ENCODE measurements around the gene PREX1. TPM values are rescaled to one million over a fixed set of nuclear protein-coding genes. Genes with fewer than 3 reads are reported as not detected.

The PREX1 gene
- total and polyA plus RNA-seq, 7 experiments from 2014 or later, result 2.9 to 143 (median 48.6) TPM

DNA sequence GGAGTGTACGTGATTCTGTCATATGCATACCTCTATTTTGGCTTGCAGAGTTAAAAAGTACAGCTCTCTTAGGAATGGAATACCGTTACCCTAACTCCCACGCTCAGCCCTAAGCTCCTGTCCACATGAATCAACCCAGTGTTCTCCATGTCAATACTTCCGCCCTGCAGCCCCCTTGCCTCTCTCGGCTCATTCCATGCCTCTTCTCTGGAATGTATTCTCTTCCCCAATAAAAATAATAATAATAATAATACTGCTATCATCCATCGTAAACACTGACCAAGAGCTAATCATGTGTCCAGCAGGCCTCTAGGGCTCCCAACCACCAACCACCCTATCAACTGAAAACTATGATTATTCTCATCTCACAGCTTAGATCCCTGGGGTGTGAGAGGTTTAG lies 100.6 kb downstream of the PREX1 start:
- H3K27me3 Mint-ChIP-seq, result no peaks in the 10 kb centered on the region
- Histone ChIP-seq H3K4me3 (ENCODE audit: low read length) (no peak overlapping the region), H3K4me1 (ENCODE audit: control insufficient read depth in 2 of 2, insufficient read depth in 2 of 2, low read length in 2 of 2) (peaks cover 0 to 8% of the 10 kb centered on the region in 2 donors), H3K36me3 (ENCODE audit: control insufficient read depth in 2 of 3, insufficient read depth in 3 of 3, low read length in 3 of 3) (peaks cover 0 to 29% (median 0%) of the 10 kb centered on the region in 3 experiments), H3K27me3 (ENCODE audit: control insufficient read depth in 2 of 2, insufficient read depth in 2 of 2, low read length in 2 of 2) (no peaks in the 10 kb centered on the region), H3K27ac (ENCODE audit: low read depth, low read length) (no peak overlapping the region), H3K9me3 (ENCODE audit: control insufficient read depth in 2 of 3, low read length in 3 of 3) (no peaks in the 10 kb centered on the region)
- DNase-seq (no peak), ATAC-seq (no peak)
- peaks cover 0 to 54% (median 6%) of the 10 kb centered on the region in 5 donors for H3K36me3 Mint-ChIP-seq
- H3K4me1 Mint-ChIP-seq, result peaks cover 0 to 54% (median 7%) of the 10 kb centered on the region in 7 donors
- peaks cover 0 to 1% (median 0%) of the 10 kb centered on the region in 11 donors for H3K9me3 Mint-ChIP-seq
- peak overlapping the region in 1 of 9 donors; percentile 68 for H3K27ac Mint-ChIP-seq
- POLR2A ChIA-PET, result interaction anchor here (1.5 kb wide), 1 partner anchor 11 kb away, joined by 3 read pairs; no protein-coding TSS in a partner anchor
- intact Hi-C loops (cut with micrococcal nuclease), result no loop called here
- H3K4me3 Mint-ChIP-seq, result no peak overlapping the region
- CTCF ChIA-PET, result interaction anchor here (1.1 kb wide), 1 partner anchor 11 kb away, joined by 3 read pairs; no protein-coding TSS in a partner anchor

DNA sequence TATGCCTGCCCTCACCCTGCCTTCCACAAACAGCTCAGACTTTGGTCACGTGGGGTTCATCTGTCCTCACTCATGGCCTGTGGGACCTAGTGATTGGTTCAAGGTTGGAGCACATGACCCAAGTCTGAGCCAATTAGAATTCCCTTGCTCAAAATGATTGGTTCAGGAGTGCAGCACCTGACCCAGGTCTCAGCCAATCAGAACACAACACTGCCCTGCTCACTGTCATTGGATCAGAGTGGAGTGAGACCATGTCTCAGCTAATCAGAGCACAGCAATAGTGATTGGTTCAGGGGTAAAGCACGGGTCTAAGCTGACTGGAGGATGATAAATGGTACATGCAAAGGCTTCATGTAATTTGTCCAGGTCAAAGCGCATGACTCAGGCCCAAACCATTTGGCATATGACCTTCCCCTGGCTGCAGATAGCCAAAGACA lies 102.2 kb downstream of the PREX1 start:
- CTCF ChIA-PET, result no interaction called here
- no peaks in the 10 kb centered on the region for H3K9me3 ChIP-seq (ENCODE audit: control insufficient read depth in 2 of 3, low read length in 3 of 3)
- no peaks in the 10 kb centered on the region for H3K27me3 ChIP-seq (ENCODE audit: control insufficient read depth in 2 of 2, insufficient read depth in 2 of 2, low read length in 2 of 2)
- POLR2A ChIA-PET, result no interaction called here
- Mint-ChIP-seq H3K27ac (peak overlapping the region in 2 of 9 donors; percentile 17 to 49), H3K4me3 (no peak overlapping the region), H3K36me3 (peaks cover 0 to 54% (median 0%) of the 10 kb centered on the region in 5 donors), H3K9me3 (peaks cover 0 to 4% (median 0%) of the 10 kb centered on the region in 11 donors), H3K4me1 (peaks cover 5 to 63% (median 20%) of the 10 kb centered on the region in 7 donors), H3K27me3 (no peaks in the 10 kb centered on the region)
- DNase-seq, result no peak
- ATAC-seq, result no peak
- peaks cover 0 to 24% of the 10 kb centered on the region in 2 donors for H3K4me1 ChIP-seq (ENCODE audit: control insufficient read depth in 2 of 2, insufficient read depth in 2 of 2, low read length in 2 of 2)
- peaks cover 0 to 27% (median 0%) of the 10 kb centered on the region in 3 experiments for H3K36me3 ChIP-seq (ENCODE audit: control insufficient read depth in 2 of 3, insufficient read depth in 3 of 3, low read length in 3 of 3)
- H3K27ac ChIP-seq (ENCODE audit: low read depth, low read length), result no peak overlapping the region
- H3K4me3 ChIP-seq (ENCODE audit: low read length), result no peak overlapping the region
- intact Hi-C loops (cut with micrococcal nuclease), result no loop called here

DNA sequence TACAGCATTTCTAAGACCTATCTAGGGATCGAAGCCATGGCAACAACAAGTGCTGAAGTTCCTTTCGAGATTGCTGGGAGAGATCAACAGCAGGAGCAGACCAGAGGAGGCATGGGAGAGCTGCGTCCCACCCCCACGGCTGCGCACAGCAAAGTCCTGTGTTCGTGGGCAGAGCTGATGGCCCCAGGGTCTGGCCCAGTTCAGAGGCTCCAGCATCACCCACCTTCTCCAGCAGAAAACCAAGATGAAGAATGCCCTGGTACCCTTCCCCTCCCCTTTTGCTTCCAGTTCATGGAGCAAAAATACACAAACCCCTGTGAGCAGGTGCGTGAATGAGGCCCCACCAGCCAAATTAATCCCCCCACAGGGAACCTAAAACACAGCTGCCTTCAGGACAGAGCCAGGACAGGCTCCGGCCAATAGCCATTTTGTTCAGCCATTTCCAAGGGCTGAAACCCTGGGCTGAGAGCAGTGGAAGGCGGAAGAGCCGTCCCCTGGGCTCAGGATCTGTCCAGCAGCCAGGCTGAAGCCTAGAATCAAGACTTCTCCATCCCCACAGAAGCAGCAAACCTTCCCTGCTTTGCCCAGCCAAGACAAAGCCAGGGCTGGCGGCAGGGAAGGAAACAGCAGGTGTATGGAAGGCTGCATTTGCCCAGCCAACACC lies 102.8 kb downstream of the PREX1 start:
- POLR2A ChIA-PET, result no interaction called here
- DNase-seq (no peak), ATAC-seq (no peak)
- H3K4me1 ChIP-seq (ENCODE audit: control insufficient read depth in 2 of 2, insufficient read depth in 2 of 2, low read length in 2 of 2), result peaks cover under 1 to 29% of the 10 kb centered on the region in 2 donors
- CTCF ChIA-PET, result no interaction called here
- H3K27ac Mint-ChIP-seq, result peak overlapping the region in 3 of 9 donors; percentile 8 to 49 (median 17)
- H3K27me3 ChIP-seq (ENCODE audit: control insufficient read depth in 2 of 2, insufficient read depth in 2 of 2, low read length in 2 of 2), result no peaks in the 10 kb centered on the region
- H3K9me3 Mint-ChIP-seq, result peaks cover 0 to 4% (median 0%) of the 10 kb centered on the region in 11 donors
- no peak overlapping the region for H3K4me3 Mint-ChIP-seq
- H3K36me3 Mint-ChIP-seq, result peaks cover 0 to 53% (median 0%) of the 10 kb centered on the region in 5 donors
- peaks cover 8 to 62% (median 24%) of the 10 kb centered on the region in 7 donors for H3K4me1 Mint-ChIP-seq
- no peak overlapping the region for H3K27ac ChIP-seq (ENCODE audit: low read depth, low read length)
- no peaks in the 10 kb centered on the region for H3K9me3 ChIP-seq (ENCODE audit: control insufficient read depth in 2 of 3, low read length in 3 of 3)
- no peaks in the 10 kb centered on the region for H3K27me3 Mint-ChIP-seq
- H3K4me3 ChIP-seq (ENCODE audit: low read length), result no peak overlapping the region
- peaks cover 0 to 27% (median 0%) of the 10 kb centered on the region in 3 experiments for H3K36me3 ChIP-seq (ENCODE audit: control insufficient read depth in 2 of 3, insufficient read depth in 3 of 3, low read length in 3 of 3)
- intact Hi-C loops (cut with micrococcal nuclease), result no loop called here

DNA sequence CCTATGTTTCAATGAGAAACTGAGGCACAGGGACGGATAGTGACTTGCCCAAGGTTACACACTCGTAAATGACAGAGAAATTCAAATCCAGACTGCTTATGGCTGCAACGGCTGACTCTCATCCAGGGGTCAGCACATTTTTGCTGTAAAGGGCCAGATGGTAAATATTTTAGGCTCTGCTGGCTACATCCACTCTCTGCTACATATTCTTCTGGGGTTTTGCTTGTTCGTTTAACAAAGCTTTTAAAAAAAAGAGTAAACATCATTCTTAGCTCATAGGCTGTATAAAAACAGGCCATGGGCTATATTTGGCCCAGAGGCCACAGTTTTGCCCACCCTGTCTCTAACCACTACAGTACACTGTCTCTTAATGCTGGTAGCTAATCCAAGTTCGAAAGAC lies 103.4 kb downstream of the PREX1 start:
- Mint-ChIP-seq H3K4me3 (no peak overlapping the region), H3K27ac (peak overlapping the region in 4 of 9 donors; percentile 8 to 37 (median 20)), H3K36me3 (peaks cover 0 to 53% (median 0%) of the 10 kb centered on the region in 5 donors), H3K27me3 (no peaks in the 10 kb centered on the region), H3K4me1 (peaks cover 15 to 63% (median 30%) of the 10 kb centered on the region in 7 donors), H3K9me3 (peaks cover 0 to 4% (median 0%) of the 10 kb centered on the region in 11 donors)
- no peak for DNase-seq
- Histone ChIP-seq H3K27me3 (ENCODE audit: control insufficient read depth in 2 of 2, insufficient read depth in 2 of 2, low read length in 2 of 2) (no peaks in the 10 kb centered on the region), H3K4me3 (ENCODE audit: low read length) (no peak overlapping the region), H3K27ac (ENCODE audit: low read depth, low read length) (no peak overlapping the region), H3K36me3 (ENCODE audit: control insufficient read depth in 2 of 3, insufficient read depth in 3 of 3, low read length in 3 of 3) (peaks cover 0 to 27% (median 0%) of the 10 kb centered on the region in 3 experiments), H3K9me3 (ENCODE audit: control insufficient read depth in 2 of 3, low read length in 3 of 3) (no peaks in the 10 kb centered on the region), H3K4me1 (ENCODE audit: control insufficient read depth in 2 of 2, insufficient read depth in 2 of 2, low read length in 2 of 2) (peaks cover 7 to 36% of the 10 kb centered on the region in 2 donors)
- ATAC-seq, result no peak
- CTCF ChIA-PET, result no interaction called here
- POLR2A ChIA-PET, result no interaction called here
- intact Hi-C loops (cut with micrococcal nuclease), result no loop called here

DNA sequence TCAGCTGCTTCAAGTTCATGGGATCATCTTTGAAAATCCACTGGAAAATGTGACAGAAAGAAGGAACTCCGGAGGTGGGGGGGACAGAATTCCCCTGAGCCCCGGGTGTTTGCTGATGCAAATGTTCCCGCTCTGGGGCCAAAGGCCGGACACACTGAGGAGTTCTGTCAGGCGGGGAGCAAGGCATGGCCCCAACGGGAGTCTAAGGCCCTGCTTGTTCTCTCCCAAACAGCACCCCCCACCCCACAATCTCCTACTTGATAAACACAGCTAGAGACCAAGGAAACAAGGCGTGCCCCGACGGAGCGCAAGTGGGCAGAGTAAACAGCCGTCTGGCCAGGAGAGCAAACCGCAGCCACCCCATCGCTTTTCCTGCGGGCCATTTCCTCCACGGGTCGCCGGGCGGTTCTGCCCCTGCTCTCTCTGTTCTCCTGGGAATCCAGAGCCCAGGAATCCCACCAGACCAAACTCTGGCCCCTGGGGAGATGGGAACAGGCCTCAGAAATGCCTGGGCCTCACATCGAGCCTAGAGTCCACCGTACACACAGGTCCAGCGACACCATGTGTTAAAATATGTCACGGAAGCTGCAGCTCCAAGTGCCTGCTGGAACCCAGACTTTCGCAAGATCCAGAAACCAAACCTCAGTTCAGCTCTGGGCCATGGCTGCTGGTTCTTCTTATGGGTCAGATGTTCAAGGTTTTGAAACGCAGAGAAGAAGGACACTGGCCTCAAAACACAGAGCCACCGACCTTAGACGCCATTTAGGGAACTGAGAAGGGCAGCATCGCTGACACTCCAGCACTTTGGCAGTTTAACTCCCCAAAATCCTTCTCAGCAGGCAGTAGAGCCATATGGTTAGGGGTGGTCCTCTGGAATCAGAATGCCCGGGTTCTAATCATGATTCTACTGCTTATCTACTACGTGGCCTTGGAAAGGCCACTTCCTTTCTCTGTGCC lies 104.2 kb downstream of the PREX1 start:
- no peak overlapping the region for H3K4me3 ChIP-seq (ENCODE audit: low read length)
- H3K27ac ChIP-seq (ENCODE audit: low read depth, low read length), result no peak overlapping the region
- ChIA-PET CTCF (no interaction called here), POLR2A (no interaction called here)
- Mint-ChIP-seq H3K27me3 (no peaks in the 10 kb centered on the region), H3K27ac (peak overlapping the region in 2 of 9 donors; percentile 37 to 77), H3K9me3 (peaks cover 0 to 4% (median 0%) of the 10 kb centered on the region in 11 donors), H3K4me3 (no peak overlapping the region), H3K36me3 (peaks cover 0 to 57% (median 0%) of the 10 kb centered on the region in 5 donors), H3K4me1 (peaks cover 21 to 64% (median 38%) of the 10 kb centered on the region in 7 donors)
- DNase-seq (no peak), ATAC-seq (peak; percentile 54)
- peaks cover 15 to 43% of the 10 kb centered on the region in 2 donors for H3K4me1 ChIP-seq (ENCODE audit: control insufficient read depth in 2 of 2, insufficient read depth in 2 of 2, low read length in 2 of 2)
- H3K27me3 ChIP-seq (ENCODE audit: control insufficient read depth in 2 of 2, insufficient read depth in 2 of 2, low read length in 2 of 2), result no peaks in the 10 kb centered on the region
- intact Hi-C loops (cut with micrococcal nuclease), result no loop called here
- peaks cover 0 to 27% (median 0%) of the 10 kb centered on the region in 3 experiments for H3K36me3 ChIP-seq (ENCODE audit: control insufficient read depth in 2 of 3, insufficient read depth in 3 of 3, low read length in 3 of 3)
- no peaks in the 10 kb centered on the region for H3K9me3 ChIP-seq (ENCODE audit: control insufficient read depth in 2 of 3, low read length in 3 of 3)

DNA sequence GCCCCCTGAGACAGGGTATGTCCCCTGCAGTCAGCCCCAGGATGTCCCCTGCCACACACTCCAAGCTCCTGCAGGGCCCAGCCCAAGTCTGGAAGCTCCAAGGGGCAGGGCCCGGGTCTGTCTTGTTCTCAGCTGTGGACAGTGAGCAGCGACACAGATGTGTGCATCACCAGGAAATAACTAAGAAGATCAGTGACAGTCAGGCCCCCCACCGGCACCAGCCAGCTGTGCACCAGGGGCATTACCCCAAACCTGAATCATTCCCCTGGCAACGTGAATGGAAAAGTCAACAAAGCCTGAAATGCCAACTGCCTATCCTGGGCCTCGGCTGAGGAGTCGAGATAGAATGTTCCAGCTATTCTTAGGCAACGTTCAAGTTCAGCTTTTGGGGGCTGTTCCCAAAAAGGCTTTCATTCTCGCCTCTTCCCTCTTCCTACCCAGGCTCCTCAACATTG lies 105.0 kb downstream of the PREX1 start:
- POLR2A ChIA-PET, result no interaction called here
- Histone ChIP-seq H3K4me3 (ENCODE audit: low read length) (no peak overlapping the region), H3K4me1 (ENCODE audit: control insufficient read depth in 2 of 2, insufficient read depth in 2 of 2, low read length in 2 of 2) (peaks cover 18 to 51% of the 10 kb centered on the region in 2 donors), H3K27me3 (ENCODE audit: control insufficient read depth in 2 of 2, insufficient read depth in 2 of 2, low read length in 2 of 2) (no peaks in the 10 kb centered on the region), H3K27ac (ENCODE audit: low read depth, low read length) (no peak overlapping the region), H3K9me3 (ENCODE audit: control insufficient read depth in 2 of 3, low read length in 3 of 3) (no peaks in the 10 kb centered on the region), H3K36me3 (ENCODE audit: control insufficient read depth in 2 of 3, insufficient read depth in 3 of 3, low read length in 3 of 3) (peaks cover 0 to 19% (median 0%) of the 10 kb centered on the region in 3 experiments)
- Mint-ChIP-seq H3K36me3 (peaks cover 0 to 57% (median 0%) of the 10 kb centered on the region in 5 donors), H3K4me1 (peaks cover 25 to 66% (median 43%) of the 10 kb centered on the region in 7 donors), H3K4me3 (peak overlapping the region in 1 of 10 donors; percentile 36), H3K27me3 (no peaks in the 10 kb centered on the region), H3K27ac (peak overlapping the region in 2 of 9 donors; percentile 38 to 51), H3K9me3 (peaks cover 0 to 4% (median 0%) of the 10 kb centered on the region in 11 donors)
- ATAC-seq (peak; percentile 7), DNase-seq (no peak)
- intact Hi-C loops (cut with micrococcal nuclease), result no loop called here
- CTCF ChIA-PET, result no interaction called here
